Ishikawa (cell line): ENCODE data around the gene RIC1.

ENCODE experiments used
- CEBPB ChIP-seq: IDR thresholded peaks from 2 replicates; pipeline ENCODE4 v1.6.1; 2012
- CREB1 ChIP-seq: IDR thresholded peaks from 2 replicates; pipeline ENCODE4 v1.6.1; 2012; ENCODE audit warnings: low read depth
- EGR1 ChIP-seq: IDR thresholded peaks from 2 replicates; pipeline ENCODE4 v1.6.1; 2012
- EP300 ChIP-seq: IDR thresholded peaks from 2 replicates; pipeline ENCODE4 v1.6.1; 2012; ENCODE audit warnings: borderline replicate concordance
- FOXM1 ChIP-seq: IDR thresholded peaks from 2 replicates; pipeline ENCODE4 v1.6.1; 2012; ENCODE audit warnings: low read depth, borderline replicate concordance
- MAX ChIP-seq: IDR thresholded peaks from 2 replicates; pipeline ENCODE4 v1.6.1; 2012
- NFIC ChIP-seq: IDR thresholded peaks from 2 replicates; pipeline ENCODE4 v1.6.1; 2012
- RAD21 ChIP-seq: IDR thresholded peaks from 2 replicates; pipeline ENCODE4 v1.6.1; 2012; ENCODE audit warnings: low read depth
- REST ChIP-seq: IDR thresholded peaks from 2 replicates; pipeline ENCODE4 v1.6.1; 2012; ENCODE audit warnings: low read depth, mild to moderate bottlenecking
- TAF1 ChIP-seq: IDR thresholded peaks from 2 replicates; pipeline ENCODE4 v1.6.1; 2012; ENCODE audit warnings: low read depth, mild to moderate bottlenecking
- TCF12 ChIP-seq: IDR thresholded peaks from 2 replicates; pipeline ENCODE4 v1.6.1; 2012; ENCODE audit warnings: low read depth
- TEAD4 ChIP-seq: IDR thresholded peaks from 2 replicates; pipeline ENCODE4 v1.6.1; 2012
- USF1 ChIP-seq: IDR thresholded peaks from 2 replicates; pipeline ENCODE4 v1.6.1; 2012
- YY1 ChIP-seq: IDR thresholded peaks from 2 replicates; pipeline ENCODE4 v1.6.1; 2012; ENCODE audit warnings: low read depth
- ZBTB7A ChIP-seq: IDR thresholded peaks from 2 replicates; pipeline ENCODE4 v1.6.1; 2012; ENCODE audit warnings: low read depth

The RIC1 gene

GRCh38 chr9:5596173-5596572, 32.7 kb upstream of the RIC1 start:
- no peak for TF ChIP-seq MAX
- TF ChIP-seq CREB1, result no peak
- TF ChIP-seq ZBTB7A, result no peak
- no peak for TF ChIP-seq TEAD4
- no peak for TF ChIP-seq USF1
- no peak for TF ChIP-seq NFIC
- no peak for TF ChIP-seq REST
- TF ChIP-seq CEBPB, result no peak
- TF ChIP-seq FOXM1, result no peak
- TF ChIP-seq EP300, result no peak
- no peak for TF ChIP-seq TCF12
- TF ChIP-seq TAF1, result no peak

- TF ChIP-seq NFIC (no peak), FOXM1 (no peak), ZBTB7A (no peak), YY1 (no peak), TEAD4 (no peak), REST (no peak), CREB1 (no peak), EGR1 (no peak), EP300 (no peak), TAF1 (no peak), TCF12 (no peak), CEBPB (no peak)
Measured at GRCh38 chr9:5608298-5609225, 20.3 kb upstream of the RIC1 start.

DNA sequence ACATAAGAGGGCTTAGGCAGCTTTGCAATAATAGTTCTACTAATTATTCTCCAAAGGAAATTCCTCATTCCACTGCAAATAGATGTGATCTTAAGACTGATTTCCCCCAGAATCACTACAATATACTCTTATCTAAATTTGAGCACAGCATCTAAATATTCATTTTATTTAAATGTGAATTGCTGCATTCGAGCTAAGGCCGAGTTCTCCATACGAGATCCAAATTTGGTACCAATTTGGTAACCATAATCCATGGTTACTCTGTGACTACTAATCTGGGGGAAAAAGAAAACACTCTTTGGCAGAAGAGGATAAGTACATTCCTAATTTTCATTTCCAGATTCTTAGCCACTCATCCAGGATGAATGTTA, 19.7 kb upstream of the RIC1 start:
- TF ChIP-seq EGR1 (no peak), MAX (no peak), EP300 (no peak), RAD21 (no peak), CEBPB (no peak), REST (no peak), FOXM1 (no peak), YY1 (no peak)

DNA sequence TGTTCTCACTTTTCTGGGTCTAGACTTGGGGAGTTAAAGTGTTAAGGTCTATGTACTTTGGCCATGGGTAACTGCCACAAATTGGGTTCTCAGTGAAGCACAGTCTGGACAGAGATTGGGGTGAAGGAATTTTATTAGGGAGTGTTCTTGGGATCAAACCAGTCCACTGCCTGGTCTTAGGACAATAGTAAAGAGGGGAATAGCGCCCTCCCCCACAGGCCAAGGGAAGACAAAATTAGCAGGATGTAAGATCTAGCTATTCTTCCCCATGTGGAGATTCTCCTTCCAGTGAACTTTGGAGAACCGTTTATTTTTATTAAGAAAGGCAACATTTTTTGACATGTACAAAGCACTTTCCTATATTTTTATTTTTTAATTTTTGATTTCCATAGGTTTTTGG, 18.4 kb upstream of the RIC1 start:
- TF ChIP-seq ZBTB7A (no peak), CREB1 (no peak), FOXM1 (no peak), MAX (no peak), YY1 (no peak), EGR1 (no peak), USF1 (no peak)
